ENCODE measurements around the gene FBXL17.

DNA sequence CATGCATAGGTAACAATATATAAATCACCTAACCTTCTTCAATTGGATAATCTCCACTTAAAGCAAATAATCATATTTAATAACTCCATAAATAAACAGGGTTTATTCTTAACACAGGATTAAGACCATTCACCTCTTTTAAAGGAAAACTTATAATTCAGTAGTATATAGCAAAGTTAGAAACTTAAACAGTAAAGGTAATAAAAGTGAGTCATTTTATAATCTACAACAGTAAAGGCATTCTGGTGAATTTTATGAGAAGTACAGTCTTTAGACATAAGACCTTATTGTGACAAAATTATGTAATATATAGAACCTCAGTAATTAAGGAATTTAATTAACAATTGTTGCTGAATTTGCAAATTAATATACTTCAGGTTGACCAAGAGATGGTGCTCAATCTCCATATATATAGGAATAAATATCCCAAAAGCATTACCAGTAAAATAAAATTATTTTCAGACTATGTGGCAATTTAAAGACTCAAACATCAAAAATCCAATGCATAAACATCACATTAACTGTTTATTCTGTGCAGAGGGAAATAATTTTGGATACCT, 84.8 kb downstream of the FBXL17 start:
- TF ChIP-seq FOS (IDR thresholded peaks at IDR 0.05; ENCODE audit: low read depth, low read length) = no peak
- TF ChIP-seq, protein P1, sequence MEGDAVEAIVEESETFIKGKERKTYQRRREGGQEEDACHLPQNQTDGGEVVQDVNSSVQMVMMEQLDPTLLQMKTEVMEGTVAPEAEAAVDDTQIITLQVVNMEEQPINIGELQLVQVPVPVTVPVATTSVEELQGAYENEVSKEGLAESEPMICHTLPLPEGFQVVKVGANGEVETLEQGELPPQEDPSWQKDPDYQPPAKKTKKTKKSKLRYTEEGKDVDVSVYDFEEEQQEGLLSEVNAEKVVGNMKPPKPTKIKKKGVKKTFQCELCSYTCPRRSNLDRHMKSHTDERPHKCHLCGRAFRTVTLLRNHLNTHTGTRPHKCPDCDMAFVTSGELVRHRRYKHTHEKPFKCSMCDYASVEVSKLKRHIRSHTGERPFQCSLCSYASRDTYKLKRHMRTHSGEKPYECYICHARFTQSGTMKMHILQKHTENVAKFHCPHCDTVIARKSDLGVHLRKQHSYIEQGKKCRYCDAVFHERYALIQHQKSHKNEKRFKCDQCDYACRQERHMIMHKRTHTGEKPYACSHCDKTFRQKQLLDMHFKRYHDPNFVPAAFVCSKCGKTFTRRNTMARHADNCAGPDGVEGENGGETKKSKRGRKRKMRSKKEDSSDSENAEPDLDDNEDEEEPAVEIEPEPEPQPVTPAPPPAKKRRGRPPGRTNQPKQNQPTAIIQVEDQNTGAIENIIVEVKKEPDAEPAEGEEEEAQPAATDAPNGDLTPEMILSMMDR (conservative IDR thresholded peaks at IDR 0.05; ENCODE audit: low read depth, low read length) = no peak
- no peak for TF ChIP-seq POLR2A (IDR thresholded peaks at IDR 0.05; ENCODE audit: low read depth, low read length)

Data from IMR-90 (cell line).